ENCODE results near the gene LPAR6. TPM values are rescaled to one million over a fixed set of nuclear protein-coding genes. Genes with fewer than 3 reads are reported as not detected.

LPAR6 gene
- total RNA-seq, 2 donors from 2014 or later: 6.1 to 9.3 TPM

DNA sequence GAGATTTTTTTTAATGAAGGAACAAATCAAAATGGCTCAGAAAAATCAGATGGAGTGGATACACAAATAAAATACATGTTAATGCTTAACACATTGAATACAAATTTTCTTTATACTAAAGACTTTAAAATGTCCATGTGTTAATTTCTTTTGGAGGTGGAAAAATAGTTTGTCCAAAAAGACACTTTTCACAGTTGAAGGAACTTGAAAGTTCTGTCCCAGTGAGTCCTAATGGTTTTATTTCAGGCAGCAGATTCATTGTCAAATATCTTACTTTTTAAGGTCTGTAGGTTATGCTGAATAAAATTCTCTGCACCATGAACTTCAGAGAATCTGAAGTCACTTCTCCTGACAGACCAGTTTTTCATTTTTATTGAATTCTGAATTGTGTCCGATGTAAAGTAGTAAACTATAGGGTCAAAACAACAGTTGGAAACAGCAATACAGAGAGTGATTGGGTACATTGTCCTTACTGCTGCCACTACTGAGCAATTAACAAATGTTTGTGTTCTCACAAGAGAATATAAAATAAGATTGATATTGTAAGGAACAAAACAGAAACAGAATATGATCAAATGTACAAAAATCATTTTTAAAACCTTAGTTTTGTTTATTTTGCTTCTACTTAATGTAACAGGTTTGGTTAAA is 1.6 kb downstream of the LPAR6 start:
- H3K27me3 ChIP-seq: no peaks in the 10 kb centered on the region
- no peaks in the 10 kb centered on the region for H3K9me3 ChIP-seq
- no peaks in the 10 kb centered on the region for H3K36me3 ChIP-seq
- no peak for DNase-seq (ENCODE audit: low spot score)
- peak overlapping the region; percentile 45 to 51 for H3K4me3 ChIP-seq
- peaks cover 0 to 4% of the 10 kb centered on the region in 2 donors for H3K4me1 ChIP-seq
- peak overlapping the region; percentile 74 to 75 for H3K27ac ChIP-seq
- TF ChIP-seq, protein P1, sequence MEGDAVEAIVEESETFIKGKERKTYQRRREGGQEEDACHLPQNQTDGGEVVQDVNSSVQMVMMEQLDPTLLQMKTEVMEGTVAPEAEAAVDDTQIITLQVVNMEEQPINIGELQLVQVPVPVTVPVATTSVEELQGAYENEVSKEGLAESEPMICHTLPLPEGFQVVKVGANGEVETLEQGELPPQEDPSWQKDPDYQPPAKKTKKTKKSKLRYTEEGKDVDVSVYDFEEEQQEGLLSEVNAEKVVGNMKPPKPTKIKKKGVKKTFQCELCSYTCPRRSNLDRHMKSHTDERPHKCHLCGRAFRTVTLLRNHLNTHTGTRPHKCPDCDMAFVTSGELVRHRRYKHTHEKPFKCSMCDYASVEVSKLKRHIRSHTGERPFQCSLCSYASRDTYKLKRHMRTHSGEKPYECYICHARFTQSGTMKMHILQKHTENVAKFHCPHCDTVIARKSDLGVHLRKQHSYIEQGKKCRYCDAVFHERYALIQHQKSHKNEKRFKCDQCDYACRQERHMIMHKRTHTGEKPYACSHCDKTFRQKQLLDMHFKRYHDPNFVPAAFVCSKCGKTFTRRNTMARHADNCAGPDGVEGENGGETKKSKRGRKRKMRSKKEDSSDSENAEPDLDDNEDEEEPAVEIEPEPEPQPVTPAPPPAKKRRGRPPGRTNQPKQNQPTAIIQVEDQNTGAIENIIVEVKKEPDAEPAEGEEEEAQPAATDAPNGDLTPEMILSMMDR (IDR thresholded peaks at IDR 0.05): no peak

- Histone ChIP-seq H3K9me3 (no peaks in the 10 kb centered on the region), H3K27ac (peak overlapping the region; percentile 74 to 75), H3K4me3 (peak overlapping the region; percentile 45 to 51), H3K36me3 (no peaks in the 10 kb centered on the region), H3K4me1 (peaks cover 0 to 4% of the 10 kb centered on the region in 2 donors), H3K27me3 (no peaks in the 10 kb centered on the region)
- TF ChIP-seq, protein P1 (IDR thresholded peaks at IDR 0.05): no peak
- no peak for DNase-seq (ENCODE audit: low spot score)
These were observed 2.7 kb downstream of the LPAR6 start for GRCh38 chr13:48410199-48410598.

DNA sequence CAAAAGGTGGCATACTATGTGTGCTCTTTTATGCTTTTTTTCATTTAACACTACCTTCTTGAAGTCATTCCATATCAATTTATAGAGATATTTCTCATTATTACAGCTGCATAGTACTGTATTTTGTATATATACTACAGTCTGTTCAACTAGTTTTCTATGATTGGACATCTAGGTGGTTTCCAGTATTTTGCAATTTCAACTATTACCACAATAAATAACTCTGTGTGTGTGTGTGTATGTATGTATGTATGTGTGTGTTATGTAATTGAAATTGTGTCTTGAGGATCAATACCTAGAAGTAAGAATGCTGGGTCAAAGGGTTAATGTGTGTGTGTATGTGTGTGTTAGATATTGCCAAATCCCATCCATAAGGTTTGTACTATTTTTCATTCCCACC is 7.0 kb downstream of the LPAR6 start:
- Histone ChIP-seq H3K36me3 (no peaks in the 10 kb centered on the region), H3K4me1 (peaks cover 0 to 21% of the 10 kb centered on the region in 2 donors), H3K27me3 (no peaks in the 10 kb centered on the region), H3K4me3 (no peak overlapping the region), H3K27ac (peak overlapping the region; percentile 74 to 75), H3K9me3 (no peaks in the 10 kb centered on the region)
- DNase-seq (ENCODE audit: low spot score): no peak
- TF ChIP-seq, protein P1 (IDR thresholded peaks at IDR 0.05): no peak

DNA sequence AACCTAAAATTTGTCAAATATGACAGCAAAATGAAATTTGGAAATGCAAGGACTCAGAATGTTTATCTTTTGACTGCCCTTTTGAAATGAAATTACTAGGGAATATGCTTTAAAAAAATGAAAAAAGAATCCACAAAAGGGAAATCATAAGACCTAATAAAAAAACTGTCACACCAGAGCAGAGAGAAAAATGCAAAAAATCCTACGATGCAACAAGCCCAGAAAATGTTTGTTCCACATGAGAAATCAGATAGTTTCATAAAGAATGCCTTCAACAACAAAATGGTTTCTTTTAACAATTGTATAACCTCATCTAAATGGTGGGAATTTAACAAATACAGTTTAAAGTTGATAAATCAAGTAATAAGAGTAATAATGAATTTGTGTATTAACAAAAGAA is 8.0 kb downstream of the LPAR6 start:
- Histone ChIP-seq H3K9me3 (no peaks in the 10 kb centered on the region), H3K4me3 (no peak overlapping the region), H3K27ac (peak overlapping the region; percentile 49 to 66), H3K36me3 (no peaks in the 10 kb centered on the region), H3K4me1 (peaks cover 0 to 30% of the 10 kb centered on the region in 2 donors), H3K27me3 (no peaks in the 10 kb centered on the region)
- TF ChIP-seq, protein P1 (IDR thresholded peaks at IDR 0.05): no peak
- no peak for DNase-seq (ENCODE audit: low spot score)

DNA sequence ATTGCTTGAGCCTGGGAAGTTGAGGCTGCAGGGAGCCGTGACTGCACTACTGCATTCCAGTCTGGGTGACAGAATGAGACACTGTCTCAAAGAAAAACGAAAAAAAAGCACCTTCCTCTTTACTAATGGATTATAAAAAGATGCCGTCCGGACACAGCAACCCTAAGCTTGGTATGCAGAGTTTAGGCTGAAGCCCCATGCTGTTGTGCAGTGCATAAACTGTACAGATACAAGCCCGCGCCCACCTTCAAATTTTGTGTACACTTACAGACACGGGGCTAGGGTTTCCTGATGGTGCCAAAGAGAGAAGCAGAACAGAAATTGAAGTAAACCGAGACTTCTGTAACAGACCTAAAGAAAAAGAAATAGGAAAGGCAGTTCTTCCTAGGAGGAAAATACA is 9.0 kb downstream of the LPAR6 start:
- Histone ChIP-seq H3K36me3 (no peaks in the 10 kb centered on the region), H3K4me3 (no peak overlapping the region), H3K27ac (peak overlapping the region; percentile 49 to 66), H3K9me3 (no peaks in the 10 kb centered on the region), H3K27me3 (no peaks in the 10 kb centered on the region), H3K4me1 (peaks cover 0 to 38% of the 10 kb centered on the region in 2 donors)
- TF ChIP-seq, protein P1 (IDR thresholded peaks at IDR 0.05): no peak
- DNase-seq (ENCODE audit: low spot score): no peak

DNA sequence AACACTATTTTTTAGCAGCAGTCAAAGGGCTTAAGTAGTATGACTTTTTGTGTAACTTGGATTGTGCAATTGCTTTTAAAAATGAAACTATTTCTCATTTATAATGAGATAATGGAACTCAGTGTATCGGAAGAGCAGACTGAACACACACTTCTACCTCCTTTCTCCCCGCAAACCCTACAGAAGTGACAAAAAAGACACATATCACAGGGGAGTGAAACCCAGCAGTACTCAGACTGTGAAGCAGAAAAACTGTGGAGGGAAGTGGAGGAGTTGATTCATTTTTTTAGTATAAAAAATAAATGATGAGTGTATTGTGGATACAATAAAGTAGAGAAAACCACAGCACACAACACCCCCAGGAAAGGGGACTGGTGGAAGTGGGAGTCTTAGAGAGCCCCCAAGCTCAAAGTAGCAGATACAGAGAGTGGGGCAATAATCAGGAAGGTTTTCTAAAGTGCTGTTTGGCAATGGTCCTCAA is 9.7 kb downstream of the LPAR6 start:
- Histone ChIP-seq H3K4me1 (peaks cover 0 to 45% of the 10 kb centered on the region in 2 donors), H3K27ac (peak overlapping the region; percentile 49 to 66), H3K36me3 (no peaks in the 10 kb centered on the region), H3K27me3 (no peaks in the 10 kb centered on the region), H3K9me3 (no peaks in the 10 kb centered on the region), H3K4me3 (no peak overlapping the region)
- TF ChIP-seq, protein P1 (IDR thresholded peaks at IDR 0.05): no peak
- no peak for DNase-seq (ENCODE audit: low spot score)

Measured in right atrium auricular region (tissue), 2 donors.